HCT116 (cell line): Measurements from ENCODE around the gene TTF1. TPM values are rescaled to one million over a fixed set of nuclear protein-coding genes. Genes with fewer than 3 reads are reported as not detected.

Source experiments
- ATAC-seq: fragments of 200-7000 bp; cut with Tn5 transposase; 2 replicates; pipeline ENCODE4 v1.9.1; 2020; ENCODE audit warnings: mild to moderate bottlenecking, moderate library complexity
- BruUV-seq: library from RNA; stranded (reverse); fragments of 400-500 nt; replicated peaks from 2 replicates; lab custom pipeline; 2021; lab: Mats Ljungman, UMichigan
- CTCF ChIA-PET: fragments of 300-600 bp; sonication (Branson Sonifier 250); formaldehyde crosslinking; loops from one replicate; lab custom pipeline; 2021; ENCODE audit warnings: antibody characterized with exemption; lab: Charles Lee
- POLR2A ChIA-PET: fragments of 300-600, 350-600 bp; sonication (Branson Sonifier 250); formaldehyde crosslinking; loops from one replicate; lab custom pipeline; 2021; ENCODE audit warnings: antibody characterized with exemption; lab: Charles Lee
- RAD21 ChIA-PET, 2 experiments: fragments of 300-600 bp; sonication (Branson Sonifier 250); formaldehyde crosslinking; loops; one replicate each; lab custom pipeline; 2023; ENCODE audit warnings: low total read pairs in 2 of 2; ENCODE audit not compliant: uncharacterized antibody in 2 of 2, unreplicated experiment in 2 of 2, low non-redundant PET in 1 of 2; lab: Charles Lee
- DNase-seq: peaks from one replicate; pipeline ENCODE4 v3.0.0-alpha.2; 2010; ENCODE audit warnings: low read depth, low spot score
- H2AFZ ChIP-seq: fragments of 200-600 bp; shearing (Covaris generic), sonication (generic); 2 replicates; pipeline ENCODE4 v1.6.1; 2017; ENCODE audit warnings: low read depth, mixed run types, mixed read lengths, antibody characterized with exemption, low read length; ENCODE audit not compliant: poor library complexity, severe bottlenecking
- H3K27ac ChIP-seq: 2 replicates; pipeline ENCODE4 v1.5.1; 2012; ENCODE audit warnings: low read depth, low read length
- H3K27me3 ChIP-seq: fragments of 200-600 bp; sonication (generic); 2 replicates; pipeline ENCODE4 v1.6.1; 2016; ENCODE audit warnings: mixed run types, low read length, mixed read lengths; ENCODE audit not compliant: insufficient read depth
- H3K36me3 ChIP-seq, 2 experiments: fragments of 200-500 bp in 1 of 2; fragments of 200-600 bp in 1 of 2; sonication (Bioruptor generic) in 1 of 2; sonication (generic) in 1 of 2; 2 replicates each; pipeline versions ENCODE4 v1.5.1 to v1.6.1; 2014 to 2016; ENCODE audit warnings: low read length in 2 of 2, inconsistent platforms in 1 of 2, mixed read lengths in 1 of 2, mixed run types in 1 of 2; ENCODE audit not compliant: insufficient read depth in 2 of 2, control insufficient read depth in 1 of 2
- H3K4me1 ChIP-seq, 2 experiments: fragments of 200-600 bp in 1 of 2; sonication (generic) in 1 of 2; 2 replicates each; pipeline versions ENCODE4 v1.5.1 to v1.6.1; 2012 to 2017; ENCODE audit warnings: low read length in 2 of 2, inconsistent platforms in 1 of 2, mild to moderate bottlenecking in 1 of 2, mixed read lengths in 1 of 2, mixed run types in 1 of 2, moderate library complexity in 1 of 2; ENCODE audit not compliant: insufficient read depth in 2 of 2, control insufficient read depth in 1 of 2
- H3K4me2 ChIP-seq: fragments of 200-600 bp; sonication (generic); 2 replicates; pipeline ENCODE4 v1.6.1; 2017; ENCODE audit warnings: mixed run types, low read length, mixed read lengths
- H3K4me3 ChIP-seq, 2 experiments: fragments of 200-600 bp in 1 of 2; sonication (generic) in 1 of 2; replicated peaks in 1 of 2; 2 replicates each; pipeline ENCODE4 v1.5.1; 2011 to 2016; ENCODE audit warnings: low read length in 2 of 2, control low read depth in 1 of 2, low read depth in 1 of 2, mild to moderate bottlenecking in 1 of 2, mixed read lengths in 1 of 2, mixed run types in 1 of 2
- H3K79me2 ChIP-seq: fragments of 200-600 bp; sonication (generic); 2 replicates; pipeline ENCODE4 v1.6.1; 2017; ENCODE audit warnings: mild to moderate bottlenecking, mixed run types, low read length, moderate library complexity, mixed read lengths; ENCODE audit not compliant: insufficient read depth
- H3K9ac ChIP-seq: fragments of 200-600 bp; sonication (generic); 2 replicates; pipeline ENCODE4 v1.6.1; 2016; ENCODE audit warnings: low read length, mixed read lengths
- H3K9me2 ChIP-seq: fragments of 200-600 bp; sonication (generic), shearing (Covaris generic); 2 replicates; pipeline ENCODE4 v1.6.1; 2017; ENCODE audit warnings: mixed run types, mild to moderate bottlenecking, moderate library complexity; ENCODE audit not compliant: insufficient read depth
- H3K9me3 ChIP-seq, 2 experiments: fragments of 200-500 bp in 1 of 2; fragments of 200-600 bp in 1 of 2; sonication (Bioruptor generic) in 1 of 2; sonication (generic) in 1 of 2; 2 replicates each; pipeline ENCODE4 v1.6.1; 2014 to 2017; ENCODE audit warnings: low read length in 2 of 2, mixed read lengths in 2 of 2, inconsistent platforms in 1 of 2, low read depth in 1 of 2, mild to moderate bottlenecking in 1 of 2, mixed run types in 1 of 2, moderate library complexity in 1 of 2; ENCODE audit not compliant: control insufficient read depth in 1 of 2, insufficient read depth in 1 of 2
- H4K20me1 ChIP-seq: fragments of 200-600 bp; sonication (generic), shearing (Covaris generic); 2 replicates; pipeline ENCODE4 v1.6.1; 2017; ENCODE audit warnings: mixed run types, mild to moderate bottlenecking, moderate library complexity; ENCODE audit not compliant: insufficient read depth
- CEBPB ChIP-seq: IDR thresholded peaks from 2 replicates; pipeline ENCODE4 v1.6.1; 2012; ENCODE audit warnings: low read depth
- ELF1 ChIP-seq: IDR thresholded peaks from 2 replicates; pipeline ENCODE4 v1.6.1; 2012; ENCODE audit warnings: low read depth, borderline replicate concordance
- EZH2phosphoT487 ChIP-seq: fragments of 200-600 bp; IDR thresholded peaks from 2 replicates; pipeline ENCODE4 v1.6.1; 2018; ENCODE audit warnings: antibody characterized with exemption, borderline replicate concordance
- JUND ChIP-seq: IDR thresholded peaks from 2 replicates; pipeline ENCODE4 v1.6.1; 2012
- RAD21 ChIP-seq: IDR thresholded peaks from 2 replicates; pipeline ENCODE4 v1.6.1; 2012; ENCODE audit warnings: low read depth, mild to moderate bottlenecking
- SIN3A ChIP-seq: IDR thresholded peaks from 2 replicates; pipeline ENCODE4 v1.6.1; 2012; ENCODE audit warnings: low read depth
- TCF7L2 ChIP-seq: IDR thresholded peaks from 2 replicates; pipeline ENCODE4 v1.7.0; 2011; ENCODE audit warnings: borderline replicate concordance, inconsistent platforms; ENCODE audit not compliant: insufficient read depth, insufficient read length; ENCODE audit errors: extremely low read depth
- ZFX ChIP-seq: fragments of 450-650 bp; IDR thresholded peaks from 2 replicates; pipeline ENCODE4 v1.6.1; 2017
- intact Hi-C: fragments of 100-400 bp; cut with micrococcal nuclease; formaldehyde crosslinking; loops from 2 replicates; pipeline ENCODE4 v1.10.0; 2022
- total RNA-seq: library from RNA; stranded (reverse); gene quantifications from one replicate; pipeline ENCODE4 v1.2.1, GENCODE V29; 2021; ENCODE audit not compliant: unreplicated experiment
- TF ChIP-seq, protein P1 (sequence below), 3 experiments: fragments of 200-600 bp in 1 of 3; sonication (generic) in 1 of 3; IDR thresholded peaks in 2 of 3; conservative IDR thresholded peaks in 1 of 3; 2 replicates each; pipeline ENCODE4 v1.5.1; 2012 to 2017; ENCODE audit warnings: low read depth in 2 of 3, low read length in 2 of 3, antibody characterized with exemption in 1 of 3, borderline replicate concordance in 1 of 3, control low read depth in 1 of 3, mild to moderate bottlenecking in 1 of 3, mixed read lengths in 1 of 3, mixed run types in 1 of 3, moderate library complexity in 1 of 3; ENCODE audit not compliant: insufficient read depth in 1 of 3
- TF ChIP-seq, protein P2 (sequence below): IDR thresholded peaks from 2 replicates; pipeline ENCODE4 v1.6.1; 2012
- TF ChIP-seq, protein P3 (sequence below): IDR thresholded peaks from 2 replicates; pipeline ENCODE4 v1.6.1; 2011; ENCODE audit warnings: mild to moderate bottlenecking, low read length, moderate library complexity; ENCODE audit not compliant: insufficient replicate concordance; ENCODE audit errors: extremely low read depth

Gene TTF1
- total RNA-seq, 1 experiment from 2014 or later = 14.5 TPM

DNA sequence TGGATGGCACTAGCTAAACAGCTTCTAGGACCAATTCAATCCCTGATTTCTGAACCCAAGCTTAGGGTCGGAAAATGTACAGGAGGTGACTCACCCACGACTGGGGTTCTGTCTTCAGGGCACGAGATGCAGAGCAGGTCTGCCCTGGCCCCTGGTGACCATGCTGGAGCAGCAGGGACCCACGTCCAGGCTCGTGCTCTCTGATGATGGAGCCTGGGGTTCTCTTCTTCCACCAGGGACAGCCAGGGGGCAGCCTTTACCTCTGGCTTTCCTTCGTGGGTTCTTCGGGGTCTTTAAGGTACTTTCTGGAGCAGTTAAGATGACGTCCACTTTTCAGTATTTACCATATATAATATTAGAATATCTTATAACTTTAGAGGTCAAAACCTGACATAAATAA lies 5.4 kb upstream of the TTF1 start:
- no peaks in the 10 kb centered on the region for H3K9me2 ChIP-seq
- H3K4me1 ChIP-seq = peaks cover 18 to 30% of the 10 kb centered on the region in 2 experiments
- peak; percentile 8 for DNase-seq
- POLR2A ChIA-PET = no interaction called here
- ATAC-seq = 0 out of 2 replicates have a peak, but pooled peaks have one; percentile 23
- BruUV-seq = no TSS peak
- no peaks in the 10 kb centered on the region for H3K79me2 ChIP-seq
- H4K20me1 ChIP-seq = no peaks in the 10 kb centered on the region
- no peak overlapping the region for H3K4me3 ChIP-seq
- peaks cover 10% of the 10 kb centered on the region; the same call in 1 of the 2 replicates for H3K27me3 ChIP-seq
- no peak overlapping the region for H3K9ac ChIP-seq
- no peaks in the 10 kb centered on the region for H3K36me3 ChIP-seq
- TF ChIP-seq RAD21 (peak; percentile 53), TCF7L2 (no peak)
- TF ChIP-seq, protein P1, sequence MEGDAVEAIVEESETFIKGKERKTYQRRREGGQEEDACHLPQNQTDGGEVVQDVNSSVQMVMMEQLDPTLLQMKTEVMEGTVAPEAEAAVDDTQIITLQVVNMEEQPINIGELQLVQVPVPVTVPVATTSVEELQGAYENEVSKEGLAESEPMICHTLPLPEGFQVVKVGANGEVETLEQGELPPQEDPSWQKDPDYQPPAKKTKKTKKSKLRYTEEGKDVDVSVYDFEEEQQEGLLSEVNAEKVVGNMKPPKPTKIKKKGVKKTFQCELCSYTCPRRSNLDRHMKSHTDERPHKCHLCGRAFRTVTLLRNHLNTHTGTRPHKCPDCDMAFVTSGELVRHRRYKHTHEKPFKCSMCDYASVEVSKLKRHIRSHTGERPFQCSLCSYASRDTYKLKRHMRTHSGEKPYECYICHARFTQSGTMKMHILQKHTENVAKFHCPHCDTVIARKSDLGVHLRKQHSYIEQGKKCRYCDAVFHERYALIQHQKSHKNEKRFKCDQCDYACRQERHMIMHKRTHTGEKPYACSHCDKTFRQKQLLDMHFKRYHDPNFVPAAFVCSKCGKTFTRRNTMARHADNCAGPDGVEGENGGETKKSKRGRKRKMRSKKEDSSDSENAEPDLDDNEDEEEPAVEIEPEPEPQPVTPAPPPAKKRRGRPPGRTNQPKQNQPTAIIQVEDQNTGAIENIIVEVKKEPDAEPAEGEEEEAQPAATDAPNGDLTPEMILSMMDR (IDR thresholded peaks at IDR 0.05 in 2 of 3, conservative IDR thresholded peaks at IDR 0.05 in 1 of 3; ENCODE audit: borderline replicate concordance in 1 of 3, insufficient read depth in 1 of 3, low read depth in 2 of 3, low read length in 2 of 3) = peak in 2 of 3 experiments; percentile 56 to 68; a peak in 5 of 6 replicates
- no peaks in the 10 kb centered on the region for H3K9me3 ChIP-seq
- no peak overlapping the region for H2AFZ ChIP-seq
- peak overlapping the region; percentile 28; the same call in 1 of the 2 replicates for H3K4me2 ChIP-seq
- H3K27ac ChIP-seq = no peak overlapping the region
- intact Hi-C loops = no loop called here
- RAD21 ChIA-PET = no interaction called here
- CTCF ChIA-PET = interaction anchor here (0.7 to 1.6 kb wide), 10 partner anchors 28 to 400 kb away, joined by 3 to 5 read pairs (median 3); no protein-coding TSS in a partner anchor

DNA sequence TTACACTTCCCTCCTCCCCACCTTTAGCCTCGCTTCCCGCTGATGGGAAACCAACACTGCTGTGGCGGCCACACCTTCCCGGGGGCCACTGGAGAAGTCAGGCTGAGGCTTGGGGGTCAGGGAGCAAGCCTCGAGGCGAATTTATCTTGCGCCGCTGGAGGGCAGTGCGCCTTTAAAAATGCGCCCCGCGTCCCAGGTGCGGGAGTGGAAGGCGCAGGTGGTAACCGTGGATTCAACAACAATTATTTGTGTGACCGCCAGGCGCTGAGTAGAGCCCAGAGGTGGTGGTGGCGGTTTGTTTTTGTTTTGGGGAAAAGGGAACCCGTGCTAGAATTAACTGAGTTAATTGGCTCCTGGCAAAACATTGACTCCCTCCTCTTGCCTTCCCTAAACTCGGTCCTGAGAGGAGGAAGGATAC lies 4.5 kb upstream of the TTF1 start:
- ChIA-PET POLR2A (no interaction called here), RAD21 (interaction anchor here in 1 of 2 experiments (1.0 kb wide), 1 partner anchor 96 kb away, joined by 4 read pairs; no protein-coding TSS in a partner anchor), CTCF (no interaction called here)
- H3K4me1 ChIP-seq = peaks cover 18 to 34% of the 10 kb centered on the region in 2 experiments
- no TSS peak for BruUV-seq
- no peaks in the 10 kb centered on the region for H3K9me2 ChIP-seq
- H3K27me3 ChIP-seq = peaks cover 10% of the 10 kb centered on the region; the same call in 1 of the 2 replicates
- peak; percentile 68 for DNase-seq
- peak overlapping the region; percentile 21; the same call in 1 of the 2 replicates for H3K27ac ChIP-seq
- H3K4me3 ChIP-seq = peak overlapping the region; percentile 51 to 63
- peaks cover 2% of the 10 kb centered on the region for H3K79me2 ChIP-seq
- H3K4me2 ChIP-seq = peak overlapping the region; percentile 91
- intact Hi-C loops = loop anchor here (1.0 to 2.0 kb wide), 6 partner anchors 96 to 611 kb away; no protein-coding TSS in a partner anchor
- H4K20me1 ChIP-seq = no peaks in the 10 kb centered on the region
- peak overlapping the region; percentile 61; the same call in 1 of the 2 replicates for H3K9ac ChIP-seq
- ATAC-seq = peak; percentile 73
- H2AFZ ChIP-seq = peak overlapping the region; percentile 76
- no peaks in the 10 kb centered on the region for H3K36me3 ChIP-seq
- TF ChIP-seq JUND (no peak), ELF1 (no peak), SIN3A (no peak), EZH2phosphoT487 (no peak), ZFX (no peak), CEBPB (no peak), RAD21 (peak; percentile 94)
- TF ChIP-seq, protein P2, sequence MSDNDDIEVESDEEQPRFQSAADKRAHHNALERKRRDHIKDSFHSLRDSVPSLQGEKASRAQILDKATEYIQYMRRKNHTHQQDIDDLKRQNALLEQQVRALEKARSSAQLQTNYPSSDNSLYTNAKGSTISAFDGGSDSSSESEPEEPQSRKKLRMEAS = peak; percentile 31; the same call in 1 of the 2 replicates
- TF ChIP-seq, protein P1 (IDR thresholded peaks at IDR 0.05 in 2 of 3, conservative IDR thresholded peaks at IDR 0.05 in 1 of 3; ENCODE audit: borderline replicate concordance in 1 of 3, insufficient read depth in 1 of 3, low read depth in 2 of 3, low read length in 2 of 3) = peak; percentile 65 to 93 (median 82)
- TF ChIP-seq, protein P3, sequence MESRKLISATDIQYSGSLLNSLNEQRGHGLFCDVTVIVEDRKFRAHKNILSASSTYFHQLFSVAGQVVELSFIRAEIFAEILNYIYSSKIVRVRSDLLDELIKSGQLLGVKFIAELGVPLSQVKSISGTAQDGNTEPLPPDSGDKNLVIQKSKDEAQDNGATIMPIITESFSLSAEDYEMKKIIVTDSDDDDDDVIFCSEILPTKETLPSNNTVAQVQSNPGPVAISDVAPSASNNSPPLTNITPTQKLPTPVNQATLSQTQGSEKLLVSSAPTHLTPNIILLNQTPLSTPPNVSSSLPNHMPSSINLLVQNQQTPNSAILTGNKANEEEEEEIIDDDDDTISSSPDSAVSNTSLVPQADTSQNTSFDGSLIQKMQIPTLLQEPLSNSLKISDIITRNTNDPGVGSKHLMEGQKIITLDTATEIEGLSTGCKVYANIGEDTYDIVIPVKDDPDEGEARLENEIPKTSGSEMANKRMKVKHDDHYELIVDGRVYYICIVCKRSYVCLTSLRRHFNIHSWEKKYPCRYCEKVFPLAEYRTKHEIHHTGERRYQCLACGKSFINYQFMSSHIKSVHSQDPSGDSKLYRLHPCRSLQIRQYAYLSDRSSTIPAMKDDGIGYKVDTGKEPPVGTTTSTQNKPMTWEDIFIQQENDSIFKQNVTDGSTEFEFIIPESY = no peak
- H3K9me3 ChIP-seq = no peaks in the 10 kb centered on the region
